ENCODE data around the gene ILRUN.
"Not testable (repeated sequence)": the region's sequence is repeated elsewhere in the genome, so short reads cannot be mapped to it uniquely, and the experiment has no call there.

ILRUN gene

GRCh38 chr6:34667481-34668238, 28.9 kb downstream of the ILRUN start:
- TF ChIP-seq JUND (IDR thresholded peaks at IDR 0.05; ENCODE audit: low read depth): no peak
- in situ Hi-C loops (cut with HindIII; ENCODE audit: low pct_unique_long_range_greater_than_20kb, low sequenced_read_pairs): no loop called here

GRCh38 chr6:34665019-34665418, 31.5 kb downstream of the ILRUN start:
- TF ChIP-seq JUND (IDR thresholded peaks at IDR 0.05; ENCODE audit: low read depth): no peak
- no peak for DNase-seq (ENCODE audit: low read depth in 1 of 2, low spot score in 1 of 2)
- in situ Hi-C loops (cut with HindIII; ENCODE audit: low pct_unique_long_range_greater_than_20kb, low sequenced_read_pairs): no loop called here

More at GRCh38 chr6:34667481-34668238, 28.9 kb downstream of the ILRUN start:
- no peak for DNase-seq (ENCODE audit: low read depth in 1 of 2, low spot score in 1 of 2)

- in situ Hi-C loops (cut with HindIII; ENCODE audit: low pct_unique_long_range_greater_than_20kb, low sequenced_read_pairs): no loop called here
- TF ChIP-seq JUND (IDR thresholded peaks at IDR 0.05; ENCODE audit: low read depth): no peak
- DNase-seq (ENCODE audit: low read depth in 1 of 2, low spot score in 1 of 2): peak in 1 of 2 experiments; percentile 25
Observed at GRCh38 chr6:34664256-34664971, 32.2 kb downstream of the ILRUN start.

- in situ Hi-C loops (cut with HindIII; ENCODE audit: low pct_unique_long_range_greater_than_20kb, low sequenced_read_pairs): no loop called here
- no peak for TF ChIP-seq JUND (IDR thresholded peaks at IDR 0.05; ENCODE audit: low read depth)
- DNase-seq (ENCODE audit: low read depth in 1 of 2, low spot score in 1 of 2): no peak
Observed at GRCh38 chr6:34663831-34664255, 32.7 kb downstream of the ILRUN start.

- in situ Hi-C loops (cut with HindIII; ENCODE audit: low pct_unique_long_range_greater_than_20kb, low sequenced_read_pairs): no loop called here
- no peak for TF ChIP-seq JUND (IDR thresholded peaks at IDR 0.05; ENCODE audit: low read depth)
- DNase-seq (ENCODE audit: low read depth in 1 of 2, low spot score in 1 of 2): no peak
Observed at GRCh38 chr6:34663371-34663770, 33.2 kb downstream of the ILRUN start.

GRCh38 chr6:34661357-34661756, 35.2 kb downstream of the ILRUN start:
- no peak for TF ChIP-seq JUND (IDR thresholded peaks at IDR 0.05; ENCODE audit: low read depth)
- in situ Hi-C loops (cut with HindIII; ENCODE audit: low pct_unique_long_range_greater_than_20kb, low sequenced_read_pairs): no loop called here

GRCh38 chr6:34658605-34659265, 37.8 kb downstream of the ILRUN start:
- in situ Hi-C loops (cut with HindIII; ENCODE audit: low pct_unique_long_range_greater_than_20kb, low sequenced_read_pairs): no loop called here
- peak; percentile 45 to 74 for DNase-seq (ENCODE audit: low read depth in 1 of 2, low spot score in 1 of 2)
- TF ChIP-seq JUND (IDR thresholded peaks at IDR 0.05; ENCODE audit: low read depth): no peak

More at GRCh38 chr6:34661357-34661756, 35.2 kb downstream of the ILRUN start:
- DNase-seq (ENCODE audit: low read depth in 1 of 2, low spot score in 1 of 2): no peak

GRCh38 chr6:34657979-34658480, 38.5 kb downstream of the ILRUN start:
- DNase-seq (ENCODE audit: low read depth in 1 of 2, low spot score in 1 of 2); in situ Hi-C loops (cut with HindIII; ENCODE audit: low pct_unique_long_range_greater_than_20kb, low sequenced_read_pairs): not testable (repeated sequence)

- DNase-seq (ENCODE audit: low read depth in 1 of 2, low spot score in 1 of 2): peak; percentile 33 to 76
- in situ Hi-C loops (cut with HindIII; ENCODE audit: low pct_unique_long_range_greater_than_20kb, low sequenced_read_pairs): no loop called here
- no peak for TF ChIP-seq JUND (IDR thresholded peaks at IDR 0.05; ENCODE audit: low read depth)
Observed at GRCh38 chr6:34657307-34657978, 39.1 kb downstream of the ILRUN start.

- no peak for DNase-seq (ENCODE audit: low read depth in 1 of 2, low spot score in 1 of 2)
- no peak for TF ChIP-seq JUND (IDR thresholded peaks at IDR 0.05; ENCODE audit: low read depth)
- in situ Hi-C loops (cut with HindIII; ENCODE audit: low pct_unique_long_range_greater_than_20kb, low sequenced_read_pairs): no loop called here
Observed at GRCh38 chr6:34657037-34657306, 39.6 kb downstream of the ILRUN start.

- DNase-seq (ENCODE audit: low read depth in 1 of 2, low spot score in 1 of 2): peak; percentile 21 to 81
- no peak for TF ChIP-seq JUND (IDR thresholded peaks at IDR 0.05; ENCODE audit: low read depth)
- in situ Hi-C loops (cut with HindIII; ENCODE audit: low pct_unique_long_range_greater_than_20kb, low sequenced_read_pairs): no loop called here
Observed at GRCh38 chr6:34656378-34657036, 40.1 kb downstream of the ILRUN start.

GRCh38 chr6:34655876-34656377, 40.6 kb downstream of the ILRUN start:
- in situ Hi-C loops (cut with HindIII; ENCODE audit: low pct_unique_long_range_greater_than_20kb, low sequenced_read_pairs): not testable (repeated sequence)

More at GRCh38 chr6:34655876-34656377, 40.6 kb downstream of the ILRUN start:
- not testable (repeated sequence) for DNase-seq (ENCODE audit: low read depth in 1 of 2, low spot score in 1 of 2)
